Smooth muscle cell (in vitro differentiated cells): Measurements from ENCODE around the gene NR2C2AP. TPM values are rescaled to one million over a fixed set of nuclear protein-coding genes. Genes with fewer than 3 reads are reported as not detected.

ENCODE experiments used
- DNase-seq: peaks from one replicate; lab custom pipeline; 2025; ENCODE audit not compliant: unreplicated experiment; lab: John Stamatoyannopoulos, UW
- H2AFZ ChIP-seq: fragments of 200-600 bp; sonication (generic); 2 replicates; pipeline ENCODE4 v1.6.0; 2016; ENCODE audit warnings: antibody characterized with exemption, low read depth, mild to moderate bottlenecking
- H3F3A ChIP-seq: fragments of 200-600 bp; sonication (generic); 2 replicates; pipeline ENCODE4 v1.6.0; 2017; ENCODE audit warnings: antibody characterized with exemption, low read depth
- H3K27ac ChIP-seq: fragments of 200-600 bp; sonication (generic); 2 replicates; pipeline ENCODE4 v1.5.1; 2016; ENCODE audit warnings: low read depth, mild to moderate bottlenecking
- H3K27me3 ChIP-seq: fragments of 200-600 bp; sonication (generic); 2 replicates; pipeline ENCODE4 v1.6.1; 2016; ENCODE audit warnings: low read depth, mild to moderate bottlenecking
- H3K36me3 ChIP-seq: fragments of 200-600 bp; sonication (generic); 2 replicates; pipeline ENCODE4 v1.5.1; 2016; ENCODE audit warnings: low read depth
- H3K4me1 ChIP-seq: fragments of 200-600 bp; sonication (generic); 2 replicates; pipeline ENCODE4 v1.5.1; 2016; ENCODE audit warnings: low read depth
- H3K4me2 ChIP-seq: fragments of 200-600 bp; sonication (generic); 2 replicates; pipeline ENCODE4 v1.6.0; 2016; ENCODE audit warnings: mild to moderate bottlenecking
- H3K4me3 ChIP-seq: fragments of 200-600 bp; sonication (generic); 2 replicates; pipeline ENCODE4 v1.5.1; 2016; ENCODE audit warnings: mild to moderate bottlenecking
- H3K79me2 ChIP-seq: fragments of 200-600 bp; sonication (generic); 2 replicates; pipeline ENCODE4 v1.6.0; 2016; ENCODE audit warnings: low read depth, mild to moderate bottlenecking
- H3K9ac ChIP-seq: fragments of 200-600 bp; sonication (generic); 2 replicates; pipeline ENCODE4 v1.6.0; 2016; ENCODE audit warnings: low read depth
- H3K9me3 ChIP-seq: fragments of 200-600 bp; sonication (generic); replicated peaks from 2 replicates; pipeline ENCODE4 v1.5.1; 2016; ENCODE audit warnings: low read depth
- H4K20me1 ChIP-seq: fragments of 200-600 bp; sonication (generic); 2 replicates; pipeline ENCODE4 v1.6.0; 2016; ENCODE audit warnings: low read depth
- WGBS: methylation state at CpG from one replicate; pipeline ENCODE4 v1.1.7; 2016; ENCODE audit warnings: low lambda C conversion rate; 5-methylcytosine and 5-hydroxymethylcytosine counted together
- polyA plus RNA-seq: library from polyadenylated mRNA; unstranded; fragments of >200 nt; fragmentation: Nextera tagmentation; extraction: Ambion mirVana; gene quantifications from 2 replicates; pipeline ENCODE4 v1.2.1, GENCODE V29; 2016
- total RNA-seq: library from RNA; depleted of rRNA; stranded (reverse); fragments of >200 nt; gene quantifications from 2 replicates; pipeline ENCODE4 v1.2.3, GENCODE V29; 2014
- TF ChIP-seq, protein P1 (sequence below): fragments of 200-600 bp; sonication (generic); IDR thresholded peaks from 2 replicates; pipeline ENCODE4 v1.5.1; 2017; ENCODE audit warnings: borderline replicate concordance, mild to moderate bottlenecking, antibody characterized with exemption; ENCODE audit not compliant: insufficient read depth, poor library complexity, severe bottlenecking

The NR2C2AP gene
- total and polyA plus RNA-seq, 2 experiments from 2014 or later = 6.9 to 10.5 TPM

DNA sequence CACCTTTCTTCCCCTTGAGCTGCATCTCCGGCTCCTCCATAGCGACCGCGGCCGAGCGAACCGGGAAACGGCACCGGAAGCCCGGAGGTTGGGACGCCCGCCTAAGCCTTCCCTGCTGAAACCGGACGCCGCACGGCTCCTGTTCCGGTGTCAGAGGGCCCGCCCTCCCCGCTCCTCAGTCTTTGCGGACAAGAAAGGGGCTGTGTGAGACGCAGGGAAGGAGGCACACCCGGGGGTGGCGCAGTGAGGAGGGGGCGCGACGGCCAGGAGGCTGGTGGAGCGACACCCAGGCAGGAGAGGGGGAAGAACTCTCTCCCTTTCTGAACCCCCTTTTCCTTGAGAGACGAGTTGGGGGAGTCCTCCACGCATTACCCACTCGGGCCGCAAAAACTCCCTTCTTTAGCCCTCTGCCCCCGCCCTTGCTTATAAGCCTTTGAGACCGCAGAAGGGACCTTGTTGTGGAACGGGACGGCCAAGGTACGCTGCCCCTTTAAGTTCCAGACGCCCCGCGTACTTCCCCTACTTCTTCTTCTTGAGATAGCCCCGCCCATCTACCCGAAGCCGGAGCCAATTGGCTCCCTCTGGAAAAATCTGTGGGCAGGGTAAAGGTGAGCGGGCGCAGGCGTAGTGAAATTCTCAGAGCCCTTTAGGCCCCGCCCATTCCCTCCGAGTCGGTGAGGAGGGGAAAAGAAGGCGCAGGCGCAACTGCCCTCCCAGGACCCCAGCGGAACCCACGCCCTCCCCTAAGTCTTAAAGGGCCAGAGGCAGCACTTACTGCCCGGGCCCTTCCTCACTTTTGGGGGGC, 10.9 kb downstream of the NR2C2AP start, which contains the start of the genes BORCS8 and RFXANK:
Gene BORCS8, minus strand, starts transcription at position 75 of the 805 bp plus-strand sequence. Its CDS starts 35 bp downstream, at position 40.
Gene RFXANK, plus strand, starts transcription at position 181 of the 805 bp plus-strand sequence. CDS start 1,689 bp downstream, outside the sequence.
- Histone ChIP-seq H3K4me1 (peaks cover 8% of the 10 kb centered on the region), H3K27me3 (no peaks in the 10 kb centered on the region), H3K9me3 (no peaks in the 10 kb centered on the region), H4K20me1 (no peaks in the 10 kb centered on the region), H3K79me2 (peaks cover 29% of the 10 kb centered on the region), H3K36me3 (no peaks in the 10 kb centered on the region), H2AFZ (peak within 1 kb of the TSS; percentile 98), H3F3A (no peaks in the 10 kb centered on the region), H3K9ac (peak within 1 kb of the TSS; percentile 98), H3K27ac (peak within 1 kb of the TSS; percentile 98), H3K4me2 (peak within 1 kb of the TSS; percentile 98), H3K4me3 (peak within 1 kb of the TSS; percentile 100)
- peak; percentile 95 for DNase-seq
- TF ChIP-seq, protein P1, sequence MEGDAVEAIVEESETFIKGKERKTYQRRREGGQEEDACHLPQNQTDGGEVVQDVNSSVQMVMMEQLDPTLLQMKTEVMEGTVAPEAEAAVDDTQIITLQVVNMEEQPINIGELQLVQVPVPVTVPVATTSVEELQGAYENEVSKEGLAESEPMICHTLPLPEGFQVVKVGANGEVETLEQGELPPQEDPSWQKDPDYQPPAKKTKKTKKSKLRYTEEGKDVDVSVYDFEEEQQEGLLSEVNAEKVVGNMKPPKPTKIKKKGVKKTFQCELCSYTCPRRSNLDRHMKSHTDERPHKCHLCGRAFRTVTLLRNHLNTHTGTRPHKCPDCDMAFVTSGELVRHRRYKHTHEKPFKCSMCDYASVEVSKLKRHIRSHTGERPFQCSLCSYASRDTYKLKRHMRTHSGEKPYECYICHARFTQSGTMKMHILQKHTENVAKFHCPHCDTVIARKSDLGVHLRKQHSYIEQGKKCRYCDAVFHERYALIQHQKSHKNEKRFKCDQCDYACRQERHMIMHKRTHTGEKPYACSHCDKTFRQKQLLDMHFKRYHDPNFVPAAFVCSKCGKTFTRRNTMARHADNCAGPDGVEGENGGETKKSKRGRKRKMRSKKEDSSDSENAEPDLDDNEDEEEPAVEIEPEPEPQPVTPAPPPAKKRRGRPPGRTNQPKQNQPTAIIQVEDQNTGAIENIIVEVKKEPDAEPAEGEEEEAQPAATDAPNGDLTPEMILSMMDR = no peak
- WGBS = under 1% methylated on average over 43 of the region's 53 CpGs

DNA sequence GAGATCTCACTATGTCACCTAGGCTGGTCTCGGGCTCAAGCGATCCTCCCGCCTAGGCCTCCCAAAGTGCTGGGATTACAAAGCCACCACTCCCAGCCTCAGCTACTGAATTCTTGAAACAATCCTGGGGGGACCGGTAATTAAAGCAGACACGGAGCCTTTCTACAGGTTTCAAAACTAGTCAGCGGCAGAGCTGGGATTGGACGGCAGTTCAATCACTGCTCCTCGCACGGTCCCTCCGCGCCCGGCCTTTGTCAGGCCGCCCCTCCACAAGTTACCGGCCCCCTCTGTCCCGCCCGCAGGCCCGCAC, 11.5 kb downstream of the NR2C2AP start:
- TF ChIP-seq, protein P1 = no peak
- 2% methylated on average over 17 of the region's 17 CpGs for WGBS

DNA sequence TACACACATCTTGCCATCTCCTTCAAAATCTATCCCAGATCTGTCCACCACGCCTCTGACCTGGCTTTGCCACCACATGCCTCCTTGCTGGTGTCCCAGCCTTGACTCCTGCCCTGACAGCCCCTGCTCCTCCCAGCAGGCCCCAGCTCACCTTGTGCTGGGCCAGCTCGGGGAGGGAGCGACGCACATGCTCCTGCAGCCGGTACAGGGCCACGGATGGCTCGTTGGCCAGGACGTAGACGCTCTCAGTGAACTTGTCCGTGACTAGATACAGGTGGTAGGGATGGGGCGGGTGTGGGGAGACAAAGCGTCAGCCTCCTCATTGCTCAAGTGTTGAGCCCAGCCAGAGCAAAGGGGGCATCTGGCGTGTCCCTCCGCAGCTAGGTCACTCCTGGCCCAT, 16.5 kb downstream of the NR2C2AP start:
- Histone ChIP-seq H2AFZ (no peak overlapping the region), H3K9me3 (no peaks in the 10 kb centered on the region), H3K9ac (no peak overlapping the region), H3K79me2 (peaks cover 21% of the 10 kb centered on the region), H3K27ac (no peak overlapping the region), H3K27me3 (no peaks in the 10 kb centered on the region), H3F3A (no peaks in the 10 kb centered on the region), H3K4me1 (peaks cover 8% of the 10 kb centered on the region), H3K36me3 (no peaks in the 10 kb centered on the region), H3K4me3 (no peak overlapping the region), H4K20me1 (no peaks in the 10 kb centered on the region), H3K4me2 (no peak overlapping the region)
- 95% methylated on average over 14 of the region's 14 CpGs for WGBS
- no peak for DNase-seq
- TF ChIP-seq, protein P1 = no peak

More for the DNA sequence above, 11.5 kb downstream of the NR2C2AP start:
- peaks cover 29% of the 10 kb centered on the region for H3K79me2 ChIP-seq
- no peaks in the 10 kb centered on the region for H4K20me1 ChIP-seq
- peak overlapping the region; percentile 100 for H3K4me3 ChIP-seq
- no peaks in the 10 kb centered on the region for H3K9me3 ChIP-seq
- peaks cover 8% of the 10 kb centered on the region for H3K4me1 ChIP-seq
- H3K36me3 ChIP-seq = no peaks in the 10 kb centered on the region
- no peaks in the 10 kb centered on the region for H3F3A ChIP-seq
- H3K9ac ChIP-seq = peak overlapping the region; percentile 98
- H3K27me3 ChIP-seq = no peaks in the 10 kb centered on the region
- peak overlapping the region; percentile 98 for H3K27ac ChIP-seq
- H3K4me2 ChIP-seq = peak overlapping the region; percentile 98
- no peak for DNase-seq
- peak overlapping the region; percentile 98 for H2AFZ ChIP-seq
